Epithelial cell of esophagus (primary cell): Measurements from ENCODE around the gene S100P.
A peak's percentile ranks its signal among the peaks of the same experiment; 100 is the strongest.
"Not testable (repeated sequence)": the region's sequence is repeated elsewhere in the genome, so short reads cannot be mapped to it uniquely, and the experiment has no call there.

Experiments
- DNase-seq: peaks from one replicate; pipeline ENCODE4 v3.0.0; 2010; ENCODE audit warnings: low read depth
- H3K4me3 ChIP-seq: 2 replicates; pipeline ENCODE4 v1.5.1; 2011; ENCODE audit warnings: mild to moderate bottlenecking, low read length, control low read depth
- TF ChIP-seq, protein P1 (sequence below): IDR thresholded peaks from 2 replicates; pipeline ENCODE4 v1.5.1; 2011; ENCODE audit warnings: low read depth, mild to moderate bottlenecking, low read length, control low read depth, inconsistent platforms; ENCODE audit not compliant: insufficient read depth; ENCODE audit errors: missing control alignments

S100P gene

DNA sequence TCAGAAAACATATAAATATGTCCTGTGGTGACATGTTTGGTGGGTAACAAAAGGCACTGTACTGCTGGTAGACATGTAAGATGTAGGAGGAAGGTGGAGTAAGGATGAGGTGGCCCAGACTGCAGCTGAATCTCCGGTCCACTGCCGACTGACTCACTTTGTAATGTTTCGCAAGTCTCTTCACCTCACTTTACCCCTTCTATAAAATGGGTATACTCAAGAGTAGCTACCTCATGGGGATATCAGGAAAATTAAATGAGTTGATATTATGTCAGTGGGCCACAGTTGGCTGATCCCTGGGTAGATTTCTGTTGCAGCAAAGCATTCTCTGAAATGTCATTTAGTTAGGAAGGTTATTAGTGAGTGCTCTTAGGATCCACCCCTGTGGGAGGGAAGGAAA lies 31.1 kb upstream of the S100P start:
- DNase-seq, result no peak
- TF ChIP-seq, protein P1, sequence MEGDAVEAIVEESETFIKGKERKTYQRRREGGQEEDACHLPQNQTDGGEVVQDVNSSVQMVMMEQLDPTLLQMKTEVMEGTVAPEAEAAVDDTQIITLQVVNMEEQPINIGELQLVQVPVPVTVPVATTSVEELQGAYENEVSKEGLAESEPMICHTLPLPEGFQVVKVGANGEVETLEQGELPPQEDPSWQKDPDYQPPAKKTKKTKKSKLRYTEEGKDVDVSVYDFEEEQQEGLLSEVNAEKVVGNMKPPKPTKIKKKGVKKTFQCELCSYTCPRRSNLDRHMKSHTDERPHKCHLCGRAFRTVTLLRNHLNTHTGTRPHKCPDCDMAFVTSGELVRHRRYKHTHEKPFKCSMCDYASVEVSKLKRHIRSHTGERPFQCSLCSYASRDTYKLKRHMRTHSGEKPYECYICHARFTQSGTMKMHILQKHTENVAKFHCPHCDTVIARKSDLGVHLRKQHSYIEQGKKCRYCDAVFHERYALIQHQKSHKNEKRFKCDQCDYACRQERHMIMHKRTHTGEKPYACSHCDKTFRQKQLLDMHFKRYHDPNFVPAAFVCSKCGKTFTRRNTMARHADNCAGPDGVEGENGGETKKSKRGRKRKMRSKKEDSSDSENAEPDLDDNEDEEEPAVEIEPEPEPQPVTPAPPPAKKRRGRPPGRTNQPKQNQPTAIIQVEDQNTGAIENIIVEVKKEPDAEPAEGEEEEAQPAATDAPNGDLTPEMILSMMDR, result no peak
- no peak overlapping the region for H3K4me3 ChIP-seq

DNA sequence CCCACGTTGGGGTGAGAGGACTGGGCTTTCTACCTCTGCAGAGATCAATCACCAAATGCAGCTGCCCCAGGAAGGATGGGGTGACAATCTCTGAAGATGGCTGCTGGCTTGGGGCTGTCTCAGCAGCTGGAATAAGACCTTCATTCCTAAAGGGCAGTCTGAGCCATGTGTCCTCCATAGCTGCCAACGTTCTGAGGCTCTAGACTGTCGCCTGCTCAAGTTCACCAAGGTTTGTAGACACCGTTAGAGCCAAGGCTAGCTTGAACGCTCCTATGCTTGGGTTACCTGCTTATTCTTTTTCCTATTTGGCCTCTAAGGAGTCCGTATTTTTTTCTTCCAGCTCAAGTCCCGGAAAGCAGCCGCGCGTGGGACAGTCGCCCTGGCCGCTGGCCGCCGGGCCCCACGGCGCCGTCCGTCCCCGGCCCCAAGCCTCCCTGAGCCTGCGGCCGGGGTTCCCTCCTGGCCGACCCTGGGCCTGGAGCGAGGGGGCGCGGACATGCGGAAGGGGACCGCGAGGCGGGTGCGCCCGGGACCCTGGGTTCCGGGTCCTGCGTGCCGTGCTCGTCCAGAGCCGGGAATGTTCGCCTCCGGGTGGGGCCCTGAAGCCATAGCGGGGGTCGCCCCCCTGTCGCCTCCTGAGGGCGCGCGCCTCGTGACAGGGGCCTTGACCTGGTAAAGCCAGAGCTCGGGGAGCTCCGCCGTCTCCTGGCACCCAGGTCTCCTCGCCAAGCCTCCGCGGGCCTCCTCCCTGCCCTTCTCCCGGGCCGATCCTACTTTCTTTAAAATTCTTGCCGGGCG lies 29.9 kb upstream of the S100P start:
- no peak for DNase-seq
- H3K4me3 ChIP-seq, result no peak overlapping the region
- TF ChIP-seq, protein P1, result no peak

DNA sequence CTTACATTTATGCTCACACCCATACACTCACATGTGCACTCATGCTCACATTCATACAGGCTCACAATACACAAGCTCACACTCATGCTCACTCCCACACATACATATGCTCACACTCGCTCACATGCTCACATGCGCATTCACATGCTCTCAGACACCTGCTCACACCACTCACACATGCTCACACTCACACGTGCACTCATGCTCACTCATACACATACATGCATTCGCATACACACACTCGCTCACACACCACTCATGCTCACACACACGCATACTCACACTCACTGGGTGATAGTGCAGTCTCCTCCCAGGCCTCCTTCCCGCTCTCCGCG lies 28.4 kb upstream of the S100P start:
- H3K4me3 ChIP-seq, result no peak overlapping the region
- no peak for DNase-seq
- TF ChIP-seq, protein P1, result no peak

DNA sequence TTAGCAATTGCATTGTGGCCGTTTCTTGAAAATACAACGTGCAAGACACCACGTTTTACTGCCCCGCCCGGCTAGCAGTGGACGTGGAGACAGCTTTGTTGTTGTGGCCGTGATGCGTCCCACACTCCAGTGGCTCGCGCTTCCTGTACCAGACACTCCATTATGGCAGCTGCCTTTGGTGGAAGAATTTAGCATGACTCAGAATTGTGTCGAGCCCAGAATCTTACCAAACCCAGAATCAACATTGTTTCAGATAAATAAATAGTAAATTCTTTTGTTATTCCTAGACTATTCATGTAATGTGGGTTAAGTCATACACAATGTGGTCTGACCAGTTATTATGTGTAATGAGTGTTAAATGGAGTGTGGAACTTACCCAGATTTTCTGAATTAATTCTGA lies 25.3 kb upstream of the S100P start:
- peak; percentile 91 for DNase-seq
- TF ChIP-seq, protein P1, result no peak
- no peak overlapping the region for H3K4me3 ChIP-seq

DNA sequence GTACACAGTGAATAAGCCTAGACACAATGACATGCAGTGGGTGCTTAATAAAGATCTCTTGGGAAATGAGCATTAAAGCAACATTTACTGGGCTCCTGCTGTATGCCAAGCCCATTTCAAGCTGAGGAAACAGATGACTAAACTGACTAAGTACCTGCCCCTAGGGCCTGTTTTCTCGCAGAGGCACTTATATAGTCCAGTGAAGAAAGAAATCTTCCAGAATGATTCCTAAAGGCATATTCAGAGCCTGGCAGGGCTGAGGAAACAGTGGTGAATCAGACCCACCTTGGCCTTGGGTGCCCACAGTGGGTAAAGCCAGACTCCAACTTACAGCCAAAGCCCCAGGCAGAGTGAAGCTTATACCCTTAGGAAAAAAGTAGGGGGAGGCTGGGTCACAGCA lies 22.0 kb upstream of the S100P start:
- TF ChIP-seq, protein P1, result no peak
- no peak overlapping the region for H3K4me3 ChIP-seq
- no peak for DNase-seq

DNA sequence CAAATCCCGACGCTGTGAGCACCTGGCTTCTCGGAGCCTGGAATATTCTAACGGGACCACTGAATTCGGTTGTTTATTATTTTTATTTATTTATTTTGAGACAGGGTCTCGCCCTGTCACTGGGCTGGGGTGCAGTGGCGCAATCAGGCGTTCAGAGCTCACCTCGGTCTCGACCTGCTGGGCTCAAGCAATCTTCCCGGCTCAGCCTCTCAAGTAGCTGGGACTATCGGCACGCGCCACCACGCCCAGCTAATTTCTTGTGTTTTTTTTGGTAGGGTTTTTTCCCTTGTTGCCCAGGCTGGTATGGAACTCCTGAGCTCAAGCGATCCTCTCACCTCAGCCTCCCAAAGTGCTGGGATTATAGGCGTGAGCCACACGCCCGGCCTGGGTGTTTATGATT lies 21.5 kb upstream of the S100P start:
- no peak for DNase-seq
- TF ChIP-seq, protein P1, result no peak
- H3K4me3 ChIP-seq, result no peak overlapping the region

DNA sequence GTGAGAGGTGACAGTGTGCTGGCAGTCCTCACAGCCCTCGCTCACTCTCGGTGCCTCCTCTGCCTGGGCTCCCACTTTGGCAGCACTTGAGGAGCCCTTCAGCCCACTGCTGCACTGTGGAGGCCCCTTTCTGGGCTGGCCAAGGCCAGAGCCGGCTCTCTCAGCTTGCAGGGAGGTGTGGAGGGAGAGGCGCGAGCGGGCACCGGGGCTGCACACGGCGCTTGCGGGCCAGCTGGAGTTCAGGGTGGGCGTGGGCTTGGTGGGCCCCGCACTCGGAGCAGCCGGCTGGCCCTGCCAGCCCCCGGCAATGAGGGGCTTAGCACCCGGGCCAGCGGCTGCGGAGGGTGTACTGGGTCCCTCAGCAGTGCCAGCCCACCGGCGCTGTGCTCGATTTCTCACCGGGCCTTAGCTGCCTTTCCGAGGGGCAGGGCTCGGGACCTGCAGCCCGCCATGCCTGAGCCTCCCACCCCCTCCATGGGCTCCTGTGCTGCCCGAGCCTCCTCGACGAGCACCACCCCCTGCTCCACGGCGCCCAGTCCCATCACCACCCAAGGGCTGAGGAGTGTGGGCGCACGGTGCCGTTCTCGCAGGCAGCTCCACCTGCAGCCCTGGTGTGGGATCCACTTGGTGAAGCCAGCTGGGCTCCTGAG lies 21.0 kb upstream of the S100P start:
- not testable (repeated sequence) for DNase-seq, H3K4me3 ChIP-seq

DNA sequence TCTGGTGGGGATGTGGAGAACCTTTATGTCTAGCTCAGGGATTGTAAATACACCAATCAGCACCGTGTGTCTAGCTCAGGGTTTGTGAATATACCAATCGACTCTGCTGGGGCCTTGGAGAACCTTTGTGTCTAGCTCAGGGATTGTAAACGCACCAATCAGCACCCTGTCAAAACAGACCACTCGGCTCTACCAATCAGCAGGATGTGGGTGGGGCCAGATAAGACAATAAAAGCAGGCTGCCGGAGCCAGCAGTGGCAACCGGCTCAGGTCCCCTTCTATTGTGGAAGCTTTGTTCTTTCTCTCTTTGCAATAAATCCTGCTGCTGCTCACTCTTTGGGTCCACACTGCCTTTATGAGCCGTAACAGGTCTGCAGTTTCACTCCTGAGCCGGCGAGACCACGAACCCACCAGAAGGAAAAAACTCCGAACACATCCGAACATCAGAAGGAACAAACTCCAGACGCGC lies 20.5 kb upstream of the S100P start:
- not testable (repeated sequence) for DNase-seq
- peak overlapping the region; percentile 69 for H3K4me3 ChIP-seq
